HTERT RPE-1 (cell line): Measurements from ENCODE around the gene NLRP11.
"Not testable (repeated sequence)": the region's sequence is repeated elsewhere in the genome, so short reads cannot be mapped to it uniquely, and the experiment has no call there.

Source experiments
- in situ Hi-C: fragments of 300-500 bp; cut with MboI; formaldehyde crosslinking; loops from 4 replicates; pipeline ENCODE4 v1.14.3; 2020; ENCODE audit warnings: low sequenced_read_pairs

The NLRP11 gene

DNA sequence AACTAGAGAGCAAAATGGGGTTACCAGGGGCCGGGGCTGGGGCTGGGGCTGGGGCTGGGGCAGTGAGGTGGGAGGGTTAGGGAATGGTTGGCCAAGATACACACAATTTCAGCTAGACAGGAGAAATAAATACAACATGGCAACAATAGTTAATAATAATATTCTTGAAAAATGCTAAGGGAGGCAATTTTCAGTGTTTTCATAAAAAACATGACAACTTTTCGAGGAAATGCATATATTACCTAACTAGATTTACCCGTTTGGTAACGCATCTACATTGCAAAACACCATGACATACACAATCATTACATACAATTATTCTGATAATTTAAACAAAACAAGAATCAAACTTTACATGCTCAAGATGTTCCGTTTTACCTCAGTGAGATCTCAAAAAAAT lies 50.7 kb downstream of the NLRP11 start:
- in situ Hi-C loops = no loop called here

DNA sequence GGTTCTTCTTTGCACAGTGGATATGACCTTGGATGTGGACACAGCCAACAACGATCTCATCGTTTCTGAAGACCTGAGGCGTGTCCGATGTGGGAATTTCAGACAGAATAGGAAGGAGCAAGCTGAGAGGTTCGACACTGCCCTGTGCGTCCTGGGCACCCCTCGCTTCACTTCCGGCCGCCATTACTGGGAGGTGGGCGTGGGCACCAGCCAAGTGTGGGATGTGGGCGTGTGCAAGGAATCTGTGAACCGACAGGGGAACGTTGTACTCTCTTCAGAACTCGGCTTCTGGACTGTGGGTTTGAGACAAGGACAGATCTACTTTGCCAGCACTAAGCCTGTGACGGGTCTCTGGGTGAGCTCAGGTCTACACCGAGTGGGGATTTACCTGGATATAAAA lies 53.5 kb downstream of the NLRP11 start:
- in situ Hi-C loops = no loop called here

DNA sequence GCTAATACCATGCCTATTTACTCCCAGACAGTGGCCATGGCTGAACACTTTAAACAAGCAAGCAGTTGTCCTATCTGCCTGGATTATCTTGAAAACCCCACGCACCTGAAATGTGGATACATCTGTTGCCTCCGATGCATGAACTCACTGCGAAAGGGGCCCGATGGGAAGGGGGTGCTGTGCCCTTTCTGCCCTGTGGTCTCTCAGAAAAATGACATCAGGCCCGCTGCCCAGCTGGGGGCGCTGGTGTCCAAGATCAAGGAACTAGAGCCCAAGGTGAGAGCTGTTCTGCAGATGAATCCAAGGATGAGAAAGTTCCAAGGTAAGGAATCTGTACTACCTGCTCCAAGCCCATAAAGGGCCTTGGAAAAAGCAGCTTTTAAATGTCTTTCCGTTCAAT lies 54.3 kb downstream of the NLRP11 start:
- in situ Hi-C loops = no loop called here

DNA sequence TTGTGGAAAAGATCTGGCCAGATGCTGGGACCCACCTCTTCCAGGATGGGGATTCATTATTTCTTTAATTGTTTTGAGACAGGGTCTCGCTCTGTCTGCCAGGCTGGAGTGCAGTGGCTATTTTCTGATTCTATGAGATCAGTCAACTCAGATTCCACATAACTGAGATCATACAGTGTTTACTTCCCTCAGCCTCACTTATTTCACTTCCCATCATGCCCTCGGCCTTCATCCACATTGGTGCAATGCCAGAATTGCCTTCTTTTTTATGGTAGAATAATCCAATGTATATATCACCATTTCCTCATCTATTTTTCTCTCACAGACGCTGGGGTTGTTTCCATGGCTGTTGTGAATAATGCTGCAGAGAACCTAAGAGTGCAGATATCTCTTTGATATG lies 62.2 kb downstream of the NLRP11 start:
- in situ Hi-C loops = not testable (repeated sequence)

DNA sequence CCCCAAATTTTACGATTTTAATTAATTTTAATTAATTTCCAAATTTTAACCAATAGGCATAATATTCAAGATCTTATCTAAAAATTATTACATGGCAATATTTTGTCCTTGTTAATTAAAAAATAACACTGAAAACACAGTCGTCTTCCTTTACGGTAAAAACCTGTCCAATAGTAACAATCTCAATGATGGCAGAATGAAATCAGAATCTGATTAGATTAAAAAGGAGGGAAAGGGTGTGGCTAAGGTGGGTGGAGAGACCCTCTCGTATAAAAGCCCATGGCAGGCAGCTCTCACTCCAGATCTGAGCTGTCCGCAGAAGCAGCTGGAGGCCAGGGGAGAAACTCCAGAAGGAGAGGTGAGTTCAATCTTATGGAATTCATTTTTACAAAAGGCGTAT lies 63.0 kb downstream of the NLRP11 start, which contains the start of gene RFPL4AL1:
Gene RFPL4AL1 (plus strand): TSS at position 301 of the 400 bp plus-strand sequence. CDS start 2,687 bp downstream, outside the sequence.
- in situ Hi-C loops = not testable (repeated sequence)

DNA sequence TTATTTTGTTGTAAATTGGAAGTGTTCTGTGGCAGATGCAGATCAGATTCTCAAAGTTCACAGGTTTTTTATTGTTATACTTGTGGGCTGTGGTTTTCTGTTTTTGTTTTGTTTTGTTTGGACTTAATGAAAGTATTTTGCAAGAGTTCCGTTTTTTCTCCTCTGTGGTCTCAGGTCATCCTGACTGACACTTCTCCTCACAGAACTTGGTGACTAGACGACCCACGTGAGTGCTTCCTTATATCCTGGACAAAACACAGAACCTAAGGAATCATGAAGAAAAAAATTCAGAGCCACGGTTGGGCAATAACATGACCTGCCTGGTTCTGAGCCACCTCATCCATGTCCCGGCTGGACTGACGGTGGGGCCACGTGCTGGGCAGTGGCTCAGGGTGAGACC lies 65.3 kb downstream of the NLRP11 start:
- in situ Hi-C loops = no loop called here

DNA sequence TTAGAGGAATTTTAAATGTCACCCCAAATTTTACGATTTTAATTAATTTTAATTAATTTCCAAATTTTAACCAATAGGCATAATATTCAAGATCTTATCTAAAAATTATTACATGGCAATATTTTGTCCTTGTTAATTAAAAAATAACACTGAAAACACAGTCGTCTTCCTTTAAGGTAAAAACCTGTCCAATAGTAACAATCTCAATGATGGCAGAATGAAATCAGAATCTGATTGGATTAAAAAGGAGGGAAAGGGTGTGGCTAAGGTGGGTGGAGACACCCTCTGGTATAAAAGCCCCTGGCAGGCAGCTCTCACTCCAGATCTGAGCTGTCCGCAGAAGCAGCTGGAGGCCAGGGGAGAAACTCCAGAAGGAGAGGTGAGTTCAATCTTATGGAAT lies 73.0 kb downstream of the NLRP11 start, which contains the start of gene RFPL4A:
Gene RFPL4A (plus strand): TSS at position 301 of the 400 bp plus-strand sequence. CDS start 2,704 bp downstream, outside the sequence.
- in situ Hi-C loops = not testable (repeated sequence)

DNA sequence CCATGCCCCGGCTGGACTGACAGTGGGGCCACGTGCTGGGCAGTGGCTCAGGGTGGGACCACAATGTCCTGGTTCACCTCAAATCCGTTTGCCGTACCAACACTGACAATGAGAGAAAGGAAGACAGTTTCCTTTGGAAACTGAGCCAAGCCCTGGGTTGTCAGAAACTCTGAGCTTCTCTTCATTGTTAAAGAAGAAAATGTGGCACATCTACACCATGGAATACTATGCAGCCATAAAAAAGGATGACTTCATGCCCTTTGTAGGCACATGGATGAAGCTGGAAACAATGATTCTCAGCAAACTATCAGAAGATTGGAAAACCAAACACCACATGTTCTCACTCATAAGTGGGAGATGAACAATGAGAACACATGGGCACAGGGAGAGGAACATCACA lies 75.0 kb downstream of the NLRP11 start:
- in situ Hi-C loops = not testable (repeated sequence)

DNA sequence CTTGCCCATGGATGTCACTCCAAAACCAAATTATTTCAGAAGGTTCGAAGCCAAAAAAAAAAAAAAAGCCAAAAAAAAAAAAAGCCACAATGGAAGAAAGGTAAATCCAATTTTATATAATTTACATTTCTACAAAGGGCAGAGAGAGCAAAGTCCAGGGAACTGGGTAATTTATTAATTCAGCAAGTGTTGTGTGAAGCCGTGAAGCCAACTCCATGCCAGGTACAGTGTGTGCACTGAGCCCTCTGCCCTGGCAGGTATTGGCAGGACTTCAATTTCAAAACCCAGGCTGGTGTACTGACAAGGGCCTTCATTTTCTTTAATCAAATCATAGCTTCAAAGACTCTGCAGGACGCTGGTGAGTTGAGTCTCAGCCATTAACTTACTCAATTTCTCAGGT lies 78.4 kb downstream of the NLRP11 start:
- in situ Hi-C loops = no loop called here

DNA sequence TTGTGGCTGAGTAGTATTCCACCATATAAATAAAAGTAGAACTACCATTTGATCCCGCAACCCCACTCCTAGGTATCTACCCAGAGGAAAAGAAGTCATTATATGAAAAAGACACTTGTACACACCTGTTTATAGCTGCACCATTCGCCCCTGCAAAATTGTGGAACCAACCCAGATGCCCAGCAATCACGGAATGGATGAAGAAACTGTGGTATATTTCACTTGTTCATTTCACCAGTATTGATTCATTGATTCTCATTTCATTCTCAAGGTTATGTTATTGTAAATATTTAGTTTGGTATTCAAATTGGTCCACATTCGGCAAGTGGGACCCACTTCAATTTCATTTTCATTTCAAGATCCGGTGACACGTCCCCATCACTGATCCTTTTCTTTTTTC lies 81.1 kb downstream of the NLRP11 start:
- in situ Hi-C loops = no loop called here

DNA sequence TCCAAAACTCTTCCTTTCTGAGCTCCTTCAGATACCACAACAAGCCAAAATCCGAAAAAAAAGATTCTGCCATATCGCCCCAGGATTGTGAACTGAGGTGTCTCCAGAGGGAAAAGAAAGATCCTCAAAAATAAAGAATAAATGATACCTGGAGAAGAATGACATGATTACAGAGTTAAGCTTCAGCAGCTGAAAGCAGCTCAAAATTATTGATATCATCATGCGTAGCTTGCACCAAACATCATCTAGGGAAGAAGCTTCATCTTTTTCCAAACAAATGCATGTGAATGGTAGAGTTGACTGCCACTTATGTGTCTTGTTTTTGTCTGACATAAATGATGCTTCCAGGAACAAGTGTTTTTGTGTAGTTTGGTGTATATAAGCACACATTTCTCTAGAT lies 93.5 kb downstream of the NLRP11 start, which contains the start of gene NLRP9:
Gene NLRP9 (minus strand): TSS at position 101 of the 400 bp plus-strand sequence. CDS start 28 bp downstream, at position 73.
- in situ Hi-C loops = no loop called here
